ENCODE results near the gene LGMN. TPM values are rescaled to one million over a fixed set of nuclear protein-coding genes. Genes with fewer than 3 reads are reported as not detected.

The LGMN gene
- total and polyA plus RNA-seq, 2 experiments from 2014 or later, result 60.0 to 83.5 TPM

DNA sequence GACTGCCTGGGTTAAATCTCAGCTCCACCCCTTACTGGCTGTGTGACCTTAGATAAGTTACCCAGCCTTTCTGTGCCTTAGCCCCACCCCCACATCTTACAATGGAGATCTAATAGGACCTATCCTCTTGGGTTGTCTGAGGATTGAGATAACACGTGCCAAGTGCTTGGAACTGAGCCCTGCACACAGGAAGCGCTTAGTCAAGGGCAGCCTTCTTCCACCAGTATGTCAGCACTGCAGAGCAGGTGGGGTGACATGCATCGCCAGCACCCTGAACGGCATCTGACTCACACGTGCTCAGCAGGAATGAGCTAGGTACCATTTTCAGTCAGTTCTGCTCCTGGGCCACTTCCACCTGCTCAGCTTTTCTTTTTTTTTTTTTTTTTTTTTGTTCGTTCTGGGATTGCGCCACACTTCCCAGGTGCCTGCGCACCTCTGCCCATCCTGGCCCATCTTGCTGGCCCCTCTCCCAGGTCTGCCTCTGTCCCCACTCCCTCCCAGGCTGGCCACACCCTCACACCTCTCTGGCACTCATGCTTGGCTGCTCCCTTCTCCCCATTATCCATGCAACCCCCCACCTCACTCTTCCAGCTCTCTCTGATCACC lies 19.6 kb downstream of the LGMN start:
- TF ChIP-seq STAT1 (IDR thresholded peaks at IDR 0.05; ENCODE audit: unreplicated experiment) (no peak), JUNB (IDR thresholded peaks at IDR 0.05; ENCODE audit: unreplicated experiment) (no peak), ZNF114 (CRISPR knock-in tag; IDR thresholded peaks at IDR 0.05) (no peak), REST (IDR thresholded peaks at IDR 0.05; ENCODE audit: unreplicated experiment) (no peak), POLR2AphosphoS5 (IDR thresholded peaks at IDR 0.05; ENCODE audit: low read depth) (no peak), CREB1 (CRISPR knock-in tag; IDR thresholded peaks at IDR 0.05; ENCODE audit: low read depth) (no peak), EZH2phosphoT487 (IDR thresholded peaks at IDR 0.05; ENCODE audit: unreplicated experiment) (no peak), ZNF331 (CRISPR knock-in tag; IDR thresholded peaks at IDR 0.05; ENCODE audit: low read depth) (no peak), NANOG (IDR thresholded peaks at IDR 0.05; ENCODE audit: borderline replicate concordance) (no peak), CTCF (conservative IDR thresholded peaks at IDR 0.05; ENCODE audit: low read depth in 2 of 2) (no peak), ETS1 (IDR thresholded peaks at IDR 0.05) (no peak), EZH2 (IDR thresholded peaks at IDR 0.05; ENCODE audit: low read depth, unreplicated experiment) (no peak)
- TF ChIP-seq, protein P1, sequence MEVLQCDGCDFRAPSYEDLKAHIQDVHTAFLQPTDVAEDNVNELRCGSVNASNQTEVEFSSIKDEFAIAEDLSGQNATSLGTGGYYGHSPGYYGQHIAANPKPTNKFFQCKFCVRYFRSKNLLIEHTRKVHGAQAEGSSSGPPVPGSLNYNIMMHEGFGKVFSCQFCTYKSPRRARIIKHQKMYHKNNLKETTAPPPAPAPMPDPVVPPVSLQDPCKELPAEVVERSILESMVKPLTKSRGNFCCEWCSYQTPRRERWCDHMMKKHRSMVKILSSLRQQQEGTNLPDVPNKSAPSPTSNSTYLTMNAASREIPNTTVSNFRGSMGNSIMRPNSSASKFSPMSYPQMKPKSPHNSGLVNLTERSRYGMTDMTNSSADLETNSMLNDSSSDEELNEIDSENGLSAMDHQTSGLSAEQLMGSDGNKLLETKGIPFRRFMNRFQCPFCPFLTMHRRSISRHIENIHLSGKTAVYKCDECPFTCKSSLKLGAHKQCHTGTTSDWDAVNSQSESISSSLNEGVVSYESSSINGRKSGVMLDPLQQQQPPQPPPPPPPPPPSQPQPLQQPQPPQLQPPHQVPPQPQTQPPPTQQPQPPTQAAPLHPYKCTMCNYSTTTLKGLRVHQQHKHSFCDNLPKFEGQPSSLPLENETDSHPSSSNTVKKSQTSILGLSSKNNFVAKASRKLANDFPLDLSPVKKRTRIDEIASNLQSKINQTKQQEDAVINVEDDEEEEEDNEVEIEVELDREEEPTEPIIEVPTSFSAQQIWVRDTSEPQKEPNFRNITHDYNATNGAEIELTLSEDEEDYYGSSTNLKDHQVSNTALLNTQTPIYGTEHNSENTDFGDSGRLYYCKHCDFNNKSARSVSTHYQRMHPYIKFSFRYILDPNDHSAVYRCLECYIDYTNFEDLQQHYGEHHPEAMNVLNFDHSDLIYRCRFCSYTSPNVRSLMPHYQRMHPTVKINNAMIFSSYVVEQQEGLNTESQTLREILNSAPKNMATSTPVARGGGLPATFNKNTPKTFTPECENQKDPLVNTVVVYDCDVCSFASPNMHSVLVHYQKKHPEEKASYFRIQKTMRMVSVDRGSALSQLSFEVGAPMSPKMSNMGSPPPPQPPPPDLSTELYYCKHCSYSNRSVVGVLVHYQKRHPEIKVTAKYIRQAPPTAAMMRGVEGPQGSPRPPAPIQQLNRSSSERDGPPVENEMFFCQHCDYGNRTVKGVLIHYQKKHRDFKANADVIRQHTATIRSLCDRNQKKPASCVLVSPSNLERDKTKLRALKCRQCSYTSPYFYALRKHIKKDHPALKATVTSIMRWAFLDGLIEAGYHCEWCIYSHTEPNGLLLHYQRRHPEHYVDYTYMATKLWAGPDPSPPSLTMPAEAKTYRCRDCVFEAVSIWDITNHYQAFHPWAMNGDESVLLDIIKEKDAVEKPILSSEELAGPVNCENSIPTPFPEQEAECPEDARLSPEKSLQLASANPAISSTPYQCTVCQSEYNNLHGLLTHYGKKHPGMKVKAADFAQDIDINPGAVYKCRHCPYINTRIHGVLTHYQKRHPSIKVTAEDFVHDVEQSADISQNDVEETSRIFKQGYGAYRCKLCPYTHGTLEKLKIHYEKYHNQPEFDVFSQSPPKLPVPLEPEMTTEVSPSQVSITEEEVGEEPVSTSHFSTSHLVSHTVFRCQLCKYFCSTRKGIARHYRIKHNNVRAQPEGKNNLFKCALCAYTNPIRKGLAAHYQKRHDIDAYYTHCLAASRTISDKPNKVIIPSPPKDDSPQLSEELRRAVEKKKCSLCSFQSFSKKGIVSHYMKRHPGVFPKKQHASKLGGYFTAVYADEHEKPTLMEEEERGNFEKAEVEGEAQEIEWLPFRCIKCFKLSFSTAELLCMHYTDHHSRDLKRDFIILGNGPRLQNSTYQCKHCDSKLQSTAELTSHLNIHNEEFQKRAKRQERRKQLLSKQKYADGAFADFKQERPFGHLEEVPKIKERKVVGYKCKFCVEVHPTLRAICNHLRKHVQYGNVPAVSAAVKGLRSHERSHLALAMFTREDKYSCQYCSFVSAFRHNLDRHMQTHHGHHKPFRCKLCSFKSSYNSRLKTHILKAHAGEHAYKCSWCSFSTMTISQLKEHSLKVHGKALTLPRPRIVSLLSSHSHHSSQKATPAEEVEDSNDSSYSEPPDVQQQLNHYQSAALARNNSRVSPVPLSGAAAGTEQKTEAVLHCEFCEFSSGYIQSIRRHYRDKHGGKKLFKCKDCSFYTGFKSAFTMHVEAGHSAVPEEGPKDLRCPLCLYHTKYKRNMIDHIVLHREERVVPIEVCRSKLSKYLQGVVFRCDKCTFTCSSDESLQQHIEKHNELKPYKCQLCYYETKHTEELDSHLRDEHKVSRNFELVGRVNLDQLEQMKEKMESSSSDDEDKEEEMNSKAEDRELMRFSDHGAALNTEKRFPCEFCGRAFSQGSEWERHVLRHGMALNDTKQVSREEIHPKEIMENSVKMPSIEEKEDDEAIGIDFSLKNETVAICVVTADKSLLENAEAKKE (CRISPR knock-in tag; IDR thresholded peaks at IDR 0.05), result no peak
- Histone ChIP-seq H3K4me3 (no peak overlapping the region), H3K9me2 (ENCODE audit: insufficient read depth) (no peaks in the 10 kb centered on the region), H3K36me3 (ENCODE audit: insufficient read depth) (peaks cover 15% of the 10 kb centered on the region; the same call in 1 of the 2 replicates), H3F3A (replicated peaks; ENCODE audit: low read depth) (no peaks in the 10 kb centered on the region), H4K20me1 (replicated peaks; ENCODE audit: insufficient read depth) (peaks cover 6% of the 10 kb centered on the region), H3K4me2 (no peak overlapping the region), H3K4me1 (ENCODE audit: insufficient read depth) (no peaks in the 10 kb centered on the region), H3K79me2 (replicated peaks; ENCODE audit: insufficient read depth) (no peaks in the 10 kb centered on the region; the same call in 1 of the 2 replicates), H2AFZ (no peak overlapping the region), H3K27ac (ENCODE audit: low read depth) (no peak overlapping the region), H3K27me3 (ENCODE audit: insufficient read depth) (no peaks in the 10 kb centered on the region)
- H3K9me3 Mint-ChIP-seq, result no peaks in the 10 kb centered on the region; the same call in 2 of the 3 replicates
- DNase-seq (ENCODE audit: low spot score) (no peak), ATAC-seq (no peak)
- peaks cover 4% of the 10 kb centered on the region for H3K27me3 Mint-ChIP-seq (ENCODE audit: insufficient read depth, low read depth, poor library complexity)
- H3K27ac Mint-ChIP-seq, result peak overlapping the region; percentile 74
- no peak overlapping the region for H3K4me3 Mint-ChIP-seq
- peaks cover 6% of the 10 kb centered on the region; the same call in 2 of the 3 replicates for H3K4me1 Mint-ChIP-seq
- peaks cover 39% of the 10 kb centered on the region for H3K36me3 Mint-ChIP-seq (ENCODE audit: low read depth)

All from GM23338 (cell line).